DMS153 (cell line): Measurements from ENCODE around the gene SIM2.

Experiments
- DNase-seq: peaks from one replicate; lab custom pipeline; 2025; lab: John Stamatoyannopoulos, UW

The SIM2 gene

DNA sequence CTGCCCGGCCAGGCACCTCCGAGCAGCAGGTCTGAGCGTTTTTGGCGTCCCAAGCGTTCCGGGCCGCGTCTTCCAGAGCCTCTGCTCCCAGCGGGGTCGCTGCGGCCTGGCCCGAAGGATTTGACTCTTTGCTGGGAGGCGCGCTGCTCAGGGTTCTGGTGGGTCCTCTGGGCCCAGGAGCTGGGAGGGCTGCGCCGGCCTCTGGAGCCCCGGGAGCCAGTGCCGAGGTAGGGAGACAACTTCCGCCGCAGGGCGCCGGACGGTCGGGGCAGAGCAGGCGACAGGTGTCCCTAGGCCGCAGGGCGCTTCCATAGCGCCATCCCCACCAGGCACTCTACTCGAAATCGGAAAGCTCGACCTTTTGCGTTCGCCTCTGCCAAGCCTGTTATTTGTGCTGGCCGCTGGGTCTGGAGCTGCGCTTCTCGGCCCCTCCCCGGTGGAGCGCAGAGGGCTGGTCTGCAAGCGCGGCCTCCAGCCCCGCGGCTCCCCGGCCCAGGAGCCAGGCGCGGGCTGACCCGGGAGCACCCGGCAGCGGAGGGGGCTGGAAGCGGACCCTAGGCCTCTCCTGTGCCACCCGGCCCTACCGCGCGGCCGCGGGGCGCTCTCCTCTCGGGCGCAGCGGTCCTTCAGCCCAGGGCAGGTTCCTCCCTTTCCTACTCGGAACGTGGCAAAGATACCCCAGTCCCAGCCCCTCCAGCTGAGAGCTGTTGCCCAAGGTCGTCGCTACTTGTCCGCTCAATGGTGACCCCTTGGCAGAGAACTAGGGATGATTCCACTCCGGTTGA is 2.2 kb downstream of the SIM2 start:
- DNase-seq = no peak

DNA sequence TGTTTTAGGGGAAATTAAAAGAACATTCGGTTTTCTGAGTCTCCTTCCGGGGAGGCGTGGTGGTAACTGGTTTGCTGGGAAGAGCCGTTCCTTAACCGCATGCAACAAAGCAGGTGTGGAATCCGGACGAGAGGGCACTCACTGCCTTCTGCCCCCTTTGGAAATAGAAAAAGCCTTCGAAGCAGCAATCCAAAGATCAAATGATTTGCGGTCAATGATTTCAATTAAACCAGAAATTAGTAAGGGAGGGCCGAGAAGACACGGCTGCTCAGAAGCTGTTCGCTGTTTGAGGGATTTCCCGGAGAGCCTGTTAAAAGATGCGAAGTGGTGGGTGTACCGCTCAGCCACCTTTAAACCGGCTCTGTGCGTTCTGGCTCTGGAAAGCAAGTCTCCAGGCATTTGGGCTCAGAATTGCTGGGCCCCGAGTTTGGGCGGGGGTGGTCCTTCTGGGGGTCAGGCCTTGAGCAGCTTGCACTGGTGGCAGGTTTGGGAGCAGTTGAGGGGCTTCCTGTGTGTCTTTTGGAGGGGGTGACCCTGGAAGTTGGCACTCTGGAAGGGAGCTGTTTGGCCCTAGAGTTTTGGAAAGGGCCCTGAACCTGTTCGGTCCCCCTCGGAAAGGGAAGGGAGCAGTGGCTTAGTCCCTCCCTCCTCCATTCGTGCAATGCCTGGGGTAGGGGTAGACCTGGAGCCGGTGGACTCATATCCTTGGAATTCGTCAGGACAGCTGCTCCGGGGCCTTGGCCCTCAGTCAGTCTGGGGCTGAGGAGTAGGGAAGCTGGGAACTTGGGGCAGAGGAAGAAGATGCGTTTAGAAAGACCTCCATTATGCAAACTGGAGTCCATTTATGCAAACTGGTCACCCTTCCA is 3.1 kb downstream of the SIM2 start:
- DNase-seq = no peak

DNA sequence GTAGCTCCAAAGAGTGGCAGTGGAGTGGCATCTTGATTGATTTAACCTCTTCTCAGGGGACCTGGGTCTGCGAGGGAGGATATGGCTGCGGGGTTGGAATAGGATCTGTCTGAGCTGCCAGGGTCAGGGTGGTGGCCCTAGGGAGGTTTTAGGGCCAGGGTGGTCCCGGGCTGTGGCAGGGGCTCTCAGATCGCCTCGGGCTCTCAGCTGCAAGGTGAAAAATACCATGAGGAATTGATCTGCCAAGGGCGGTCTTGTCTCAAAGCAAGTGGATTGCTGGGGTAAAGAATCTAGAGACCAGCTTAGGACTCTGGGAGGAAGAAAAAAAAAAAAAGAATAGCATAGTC is 3.7 kb downstream of the SIM2 start:
- no peak for DNase-seq

DNA sequence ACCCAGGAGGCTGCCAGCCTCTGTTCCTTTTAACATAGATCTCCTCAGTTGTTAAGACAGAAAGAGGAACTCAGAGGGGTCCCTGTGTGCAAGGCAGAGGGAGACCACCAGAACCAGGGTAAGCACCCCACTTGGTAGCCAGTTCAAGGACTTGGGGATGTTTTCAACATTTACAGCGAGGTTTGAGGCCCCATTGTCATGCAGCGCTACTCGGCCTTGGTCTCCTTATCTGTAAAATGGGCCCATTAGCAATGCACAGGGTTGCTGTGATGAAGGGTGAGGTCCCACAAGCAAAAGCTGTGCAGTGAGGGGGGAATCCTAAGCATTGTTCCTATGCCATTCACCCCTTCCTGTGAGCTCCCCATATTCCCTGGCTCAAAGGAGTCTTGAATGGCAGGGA is 4.2 kb downstream of the SIM2 start:
- no peak for DNase-seq

DNA sequence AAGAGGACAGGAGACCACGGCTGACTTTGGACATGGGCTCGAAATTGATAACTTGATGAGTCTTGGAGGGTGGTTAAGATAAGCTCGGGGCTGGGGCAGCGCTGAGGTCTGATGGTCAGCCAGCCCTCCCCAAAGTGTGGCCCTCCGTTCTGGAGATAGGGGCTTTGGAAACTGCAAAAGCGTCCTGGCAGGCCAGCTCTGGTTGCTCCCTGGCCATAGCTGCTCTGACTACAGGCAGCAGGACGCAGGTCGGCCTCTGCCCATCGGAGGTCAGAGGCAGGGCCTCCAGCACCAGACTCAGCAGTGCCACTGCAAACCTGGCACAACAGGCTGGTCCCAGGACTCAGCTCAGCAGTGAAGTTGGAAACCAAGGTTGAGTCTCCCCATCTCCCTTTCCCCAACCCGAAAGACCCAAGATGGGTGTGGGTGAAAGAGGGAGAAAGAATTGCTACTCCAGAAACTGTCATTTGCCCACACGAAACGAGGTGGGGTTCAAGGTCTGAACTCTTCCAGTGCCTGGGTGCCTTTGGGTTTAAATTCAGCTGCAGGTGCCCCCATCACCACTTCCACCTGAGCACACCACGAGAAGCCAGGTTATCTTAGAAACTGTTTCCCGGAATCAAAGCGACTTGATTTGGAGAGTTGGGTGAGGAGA is 4.8 kb downstream of the SIM2 start:
- DNase-seq = no peak

DNA sequence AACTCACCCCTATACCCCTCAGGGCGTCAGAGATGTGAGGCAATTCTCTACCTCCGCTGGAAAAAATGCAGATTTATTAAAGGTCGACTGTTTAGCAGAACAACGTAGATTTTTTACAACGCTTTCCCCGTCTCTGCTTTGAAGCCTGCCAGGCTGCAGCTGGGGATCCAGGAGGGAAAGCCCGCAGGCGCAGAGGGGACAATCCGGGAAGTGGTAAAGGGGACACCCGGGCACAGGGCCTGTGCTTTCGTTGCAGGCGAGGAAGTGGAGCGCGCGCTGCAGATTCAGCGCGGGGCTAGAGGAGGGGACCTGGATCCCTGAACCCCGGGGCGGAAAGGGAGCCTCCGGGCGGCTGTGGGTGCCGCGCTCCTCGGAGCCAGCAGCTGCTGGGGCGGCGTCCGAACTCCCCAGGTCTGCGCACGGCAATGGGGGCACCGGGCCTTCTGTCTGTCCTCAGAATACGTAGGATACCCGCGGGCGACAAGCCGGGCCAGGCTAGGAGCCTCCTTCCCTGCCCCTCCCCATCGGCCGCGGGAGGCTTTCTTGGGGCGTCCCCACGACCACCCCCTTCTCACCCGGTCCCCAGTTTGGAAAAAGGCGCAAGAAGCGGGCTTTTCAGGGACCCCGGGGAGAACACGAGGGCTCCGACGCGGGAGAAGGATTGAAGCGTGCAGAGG is 5.5 kb downstream of the SIM2 start:
- no peak for DNase-seq

DNA sequence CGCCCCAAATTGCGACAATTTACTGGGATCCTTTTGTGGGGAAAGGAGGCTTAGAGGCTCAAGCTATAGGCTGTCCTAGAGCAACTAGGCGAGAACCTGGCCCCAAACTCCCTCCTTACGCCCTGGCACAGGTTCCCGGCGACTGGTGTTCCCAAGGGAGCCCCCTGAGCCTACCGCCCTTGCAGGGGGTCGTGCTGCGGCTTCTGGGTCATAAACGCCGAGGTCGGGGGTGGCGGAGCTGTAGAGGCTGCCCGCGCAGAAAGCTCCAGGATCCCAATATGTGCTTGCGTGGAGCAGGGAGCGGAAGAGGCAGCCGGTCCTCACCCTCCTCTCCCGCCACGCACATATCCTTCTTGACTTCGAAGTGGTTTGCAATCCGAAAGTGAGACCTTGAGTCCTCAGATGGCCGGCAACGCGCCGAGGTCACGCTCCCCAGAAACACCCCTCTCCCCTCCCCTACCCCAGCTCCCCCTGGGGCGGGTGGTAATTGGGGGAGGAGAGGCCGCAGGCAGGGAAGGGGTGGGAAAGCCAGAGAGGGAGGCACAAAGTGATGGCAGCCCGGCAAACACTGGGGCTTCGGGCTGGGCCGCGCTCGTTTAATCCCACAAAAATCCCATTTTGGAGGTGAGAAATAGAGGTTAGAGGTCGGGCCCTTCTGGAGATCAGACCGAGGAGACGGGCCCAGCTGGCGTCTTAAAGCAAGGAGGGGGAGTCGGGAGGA is 6.2 kb downstream of the SIM2 start:
- DNase-seq = no peak

DNA sequence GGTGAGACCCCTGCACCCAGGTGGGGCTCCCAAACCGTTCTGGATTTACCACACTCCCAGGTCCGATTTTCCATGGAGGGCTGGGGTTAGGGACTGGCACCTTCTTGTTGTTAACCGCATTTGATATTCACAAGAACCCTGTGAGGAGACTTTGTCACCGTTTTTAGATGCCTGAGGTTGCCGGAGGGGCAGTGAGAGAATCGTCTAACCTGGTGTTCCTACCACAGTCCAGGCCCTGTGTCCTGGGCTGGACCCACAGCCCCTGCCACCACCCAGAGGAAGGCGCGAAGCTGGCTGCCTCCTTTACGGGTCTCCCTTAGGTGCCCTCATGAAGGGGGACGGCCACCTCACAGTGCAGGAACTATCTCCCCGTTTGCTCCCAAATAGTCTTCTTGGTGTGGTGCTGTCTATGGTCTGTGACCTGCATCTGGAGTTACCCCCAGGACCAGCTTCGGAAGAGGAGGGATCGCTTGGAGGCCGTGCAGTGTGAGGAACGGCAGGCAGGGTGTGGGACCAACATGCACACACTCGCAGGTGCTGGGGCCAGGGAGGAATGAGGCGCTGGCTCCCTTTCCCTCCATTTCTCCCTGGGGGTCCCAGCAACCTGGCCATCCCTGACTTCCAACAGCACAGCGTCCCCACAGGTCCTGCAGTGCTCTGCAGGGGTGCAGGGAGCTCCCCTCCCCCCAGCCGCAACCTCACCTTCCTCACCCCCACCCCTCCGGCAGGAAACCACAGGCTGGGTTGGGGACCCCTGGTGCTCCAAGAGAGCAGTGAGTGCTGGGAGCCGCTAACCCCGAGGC is 7.0 kb downstream of the SIM2 start:
- no peak for DNase-seq

DNA sequence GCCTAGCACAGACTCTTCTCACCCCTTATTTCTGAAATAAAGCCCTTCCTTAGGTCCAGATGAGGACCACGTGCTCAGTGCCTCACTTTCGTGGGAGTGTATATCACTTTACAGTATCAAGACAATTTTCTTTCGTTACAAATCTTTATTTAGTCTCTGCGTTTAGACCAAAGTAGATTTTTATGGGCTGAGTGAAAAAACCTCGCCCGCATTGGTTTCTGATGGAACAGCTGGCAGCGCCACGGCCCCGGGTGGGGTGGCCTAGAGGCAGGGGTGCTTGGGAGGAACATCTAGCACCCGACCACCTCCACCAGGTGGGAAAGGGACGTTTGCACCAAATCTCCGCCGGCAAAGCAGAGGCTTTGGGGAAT is 7.6 kb downstream of the SIM2 start:
- no peak for DNase-seq

DNA sequence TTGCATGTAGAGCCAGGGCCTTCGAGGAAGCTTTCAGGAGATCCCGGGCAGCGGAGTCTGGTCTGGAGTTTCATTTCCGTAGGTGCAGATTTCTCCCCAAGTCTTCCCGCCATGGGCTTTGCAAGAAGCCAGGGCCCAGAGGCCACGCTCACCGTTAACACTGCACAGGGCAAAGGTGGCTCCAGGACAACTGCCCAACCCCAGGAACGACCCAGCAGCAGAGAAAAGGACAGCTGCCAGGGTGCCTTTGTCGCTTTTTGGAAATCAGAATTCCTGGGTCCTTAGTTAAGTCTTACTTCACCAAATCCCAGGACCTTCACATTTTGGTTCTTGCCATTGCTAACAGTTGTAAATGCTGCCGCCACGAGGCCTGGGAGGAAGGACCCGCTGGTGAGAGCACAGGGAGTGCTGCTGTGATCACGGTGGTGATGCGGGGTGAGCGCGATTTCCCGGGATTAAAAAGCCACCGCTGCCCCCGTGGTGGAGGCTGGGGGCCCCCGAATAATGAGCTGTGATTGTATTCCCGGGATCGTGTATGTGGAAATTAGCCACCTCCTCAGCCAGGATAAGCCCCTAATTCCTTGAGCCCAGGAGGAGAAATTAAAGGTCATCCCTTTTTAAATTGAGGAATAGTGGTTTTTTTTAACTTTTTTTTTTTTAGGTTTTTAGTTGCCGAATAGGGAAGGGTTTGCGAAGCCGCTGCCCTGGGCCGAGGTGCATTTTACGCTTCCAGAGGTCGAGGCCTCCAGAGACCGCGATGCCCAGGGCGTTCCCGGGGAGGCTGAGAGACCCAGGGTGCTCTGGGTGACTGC is 8.2 kb downstream of the SIM2 start:
- no peak for DNase-seq

DNA sequence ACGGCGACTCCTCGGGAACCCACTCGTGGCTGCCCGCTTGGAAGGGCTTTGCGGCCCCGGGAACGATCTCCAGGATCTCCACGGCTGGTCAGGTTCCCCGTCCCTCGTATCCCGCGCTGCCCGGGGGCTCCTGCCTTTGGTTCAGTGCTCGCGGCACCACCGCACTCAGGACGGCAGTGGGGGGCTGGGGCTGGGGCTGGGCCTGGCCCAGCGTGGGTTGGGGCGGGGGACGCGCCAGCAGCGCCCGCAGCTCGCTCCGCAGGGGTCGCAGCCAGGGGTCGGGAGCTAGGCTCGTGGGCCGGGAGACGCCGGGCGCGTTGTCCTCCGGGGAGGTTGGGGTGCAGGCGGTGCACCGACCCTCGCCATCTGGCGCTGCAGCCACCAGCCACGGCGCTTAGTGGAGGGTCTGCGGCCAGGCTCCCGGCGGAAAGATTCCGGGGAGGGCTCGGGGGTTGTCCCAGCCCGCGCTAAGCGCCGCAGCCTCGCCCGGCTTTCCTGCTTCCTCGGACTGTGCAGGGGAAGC is 8.9 kb downstream of the SIM2 start:
- no peak for DNase-seq

DNA sequence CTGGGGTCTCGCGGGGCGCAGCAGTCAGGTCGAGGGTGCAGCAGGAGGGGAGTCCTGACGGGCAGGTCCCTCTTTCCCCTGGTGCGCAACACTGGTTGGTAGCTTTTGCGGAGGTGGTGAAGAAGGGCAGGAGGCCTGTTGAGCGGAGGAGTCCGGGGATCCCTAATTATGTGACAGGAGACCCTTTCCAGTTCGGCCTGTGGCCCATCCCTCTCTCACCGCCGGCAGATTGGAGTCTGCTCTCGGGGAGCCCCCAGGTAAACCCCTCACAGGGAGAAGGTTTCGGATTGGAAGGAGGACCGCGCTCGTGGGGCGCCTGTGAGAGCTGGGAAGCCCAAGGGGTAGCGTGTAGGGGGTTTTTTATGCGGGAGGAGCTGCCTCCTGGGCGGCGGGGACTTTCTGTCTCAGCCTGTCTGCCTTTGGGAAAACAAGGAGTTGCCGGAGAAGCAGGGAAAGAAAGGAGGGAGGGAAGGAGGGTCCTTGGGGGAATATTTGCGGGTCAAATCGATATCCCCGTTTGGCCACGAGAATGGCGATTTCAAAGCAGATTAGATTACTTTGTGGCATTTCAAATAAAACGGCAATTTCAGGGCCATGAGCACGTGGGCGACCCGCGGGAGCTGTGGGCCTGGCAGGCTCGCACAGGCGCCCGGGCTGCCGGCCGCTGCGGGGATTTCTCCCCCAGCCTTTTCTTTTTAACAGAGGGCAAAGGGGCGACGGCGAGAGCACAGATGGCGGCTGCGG is 9.5 kb downstream of the SIM2 start:
- no peak for DNase-seq

DNA sequence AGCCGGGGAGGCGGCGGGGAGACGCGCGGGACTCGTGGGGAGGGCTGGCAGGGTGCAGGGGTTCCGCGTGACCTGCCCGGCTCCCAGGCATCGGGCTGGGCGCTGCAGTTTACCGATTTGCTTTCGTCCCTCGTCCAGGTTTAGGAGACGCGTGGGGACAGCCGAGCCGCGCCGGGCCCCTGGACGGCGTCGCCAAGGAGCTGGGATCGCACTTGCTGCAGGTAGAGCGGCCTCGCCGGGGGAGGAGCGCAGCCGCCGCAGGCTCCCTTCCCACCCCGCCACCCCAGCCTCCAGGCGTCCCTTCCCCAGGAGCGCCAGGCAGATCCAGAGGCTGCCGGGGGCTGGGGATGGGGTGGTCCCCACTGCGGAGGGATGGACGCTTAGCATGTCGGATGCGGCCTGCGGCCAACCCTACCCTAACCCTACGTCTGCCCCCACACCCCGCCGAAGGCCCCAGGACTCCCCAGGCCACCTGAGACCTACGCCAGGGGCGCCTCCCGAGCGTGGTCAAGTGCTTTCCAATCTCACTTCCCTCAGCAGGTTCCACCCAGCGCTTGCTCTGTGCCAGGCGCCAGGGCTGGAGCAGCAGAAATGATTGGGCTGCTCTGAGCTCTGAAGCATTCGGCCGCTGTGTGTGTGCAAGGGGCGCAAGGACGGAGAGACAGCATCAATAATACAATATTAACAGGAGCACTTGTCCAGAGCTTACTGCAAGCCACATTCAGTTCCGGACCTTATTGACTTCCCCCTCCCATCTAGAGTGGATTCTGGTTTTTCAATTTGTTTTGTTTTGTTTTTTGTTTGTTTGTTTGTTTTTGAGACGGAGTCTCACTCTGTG is 10.3 kb downstream of the SIM2 start:
- no peak for DNase-seq

DNA sequence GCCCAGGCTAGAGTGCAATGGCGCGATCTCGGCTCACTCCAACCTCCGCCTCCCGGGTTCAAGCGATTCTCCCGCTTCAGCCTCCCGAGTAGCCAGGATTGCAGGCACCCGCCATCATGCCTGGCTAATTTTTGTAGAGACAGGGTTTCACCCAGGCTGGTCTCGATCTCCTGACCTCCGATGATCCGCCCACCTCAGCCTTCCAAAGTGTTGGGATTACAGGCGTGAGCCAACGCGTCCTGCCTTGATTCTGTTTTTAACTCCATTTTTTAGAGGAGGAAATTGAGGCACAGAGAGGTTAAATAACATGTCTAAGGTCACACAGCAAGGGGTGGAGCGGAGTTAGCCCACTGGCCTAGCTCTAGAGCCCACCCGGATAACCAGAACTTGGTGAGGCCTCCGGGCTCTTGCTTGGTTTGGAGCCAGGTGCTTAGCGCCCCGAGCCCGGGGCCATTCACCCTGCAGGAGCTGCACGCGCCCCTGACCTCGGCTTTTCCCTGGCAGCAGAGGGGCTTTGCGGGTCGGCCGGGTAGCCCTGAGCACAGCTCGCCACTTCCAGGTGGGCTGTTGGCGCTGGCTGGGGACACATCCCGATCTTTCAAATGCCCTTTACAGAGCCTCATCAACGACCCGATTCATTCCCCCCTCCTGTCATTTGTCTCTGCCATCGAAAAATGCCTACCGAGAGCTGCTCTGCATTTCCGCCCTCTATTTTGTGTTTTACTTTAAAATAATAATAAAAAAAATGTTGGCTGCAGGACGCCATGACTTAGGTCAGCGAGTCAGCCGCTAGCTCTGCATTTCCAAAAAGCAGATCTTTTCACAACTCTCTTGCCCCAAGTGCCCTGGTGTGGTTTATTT is 11.2 kb downstream of the SIM2 start:
- no peak for DNase-seq

DNA sequence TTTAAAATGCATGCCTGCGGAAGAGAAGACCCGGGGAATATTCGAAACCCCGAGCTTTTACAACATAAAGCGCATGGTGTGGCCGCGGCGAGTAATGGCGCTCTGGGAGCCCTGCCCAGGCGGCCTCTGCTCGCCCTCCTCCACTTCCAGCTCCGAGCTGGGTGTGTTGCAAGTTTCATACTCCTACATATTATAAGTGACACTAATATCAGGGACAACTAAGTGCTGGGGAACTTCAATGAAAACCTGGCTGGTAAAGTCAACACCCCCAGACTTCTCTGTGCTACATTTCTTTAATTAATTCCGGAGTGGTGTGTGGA is 11.8 kb downstream of the SIM2 start:
- DNase-seq = no peak

DNA sequence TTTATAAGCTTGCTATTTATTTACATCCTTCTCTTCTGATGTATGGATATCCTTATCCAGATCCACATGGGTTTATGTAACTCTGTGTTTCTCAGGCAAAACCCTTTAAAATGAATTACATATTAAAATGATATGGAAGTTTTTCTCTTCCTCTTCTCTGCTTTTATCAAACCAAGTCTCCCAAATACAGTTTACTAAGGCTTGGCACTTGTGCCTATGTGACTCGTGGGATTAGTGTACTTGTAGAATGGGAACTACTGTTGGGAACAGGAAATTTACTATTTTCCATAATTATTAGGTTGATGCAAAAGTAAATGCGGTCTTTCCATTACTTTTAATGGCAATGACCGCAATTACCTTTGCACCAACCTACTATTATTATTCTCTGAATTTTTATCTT is 14.8 kb downstream of the SIM2 start:
- DNase-seq = no peak

DNA sequence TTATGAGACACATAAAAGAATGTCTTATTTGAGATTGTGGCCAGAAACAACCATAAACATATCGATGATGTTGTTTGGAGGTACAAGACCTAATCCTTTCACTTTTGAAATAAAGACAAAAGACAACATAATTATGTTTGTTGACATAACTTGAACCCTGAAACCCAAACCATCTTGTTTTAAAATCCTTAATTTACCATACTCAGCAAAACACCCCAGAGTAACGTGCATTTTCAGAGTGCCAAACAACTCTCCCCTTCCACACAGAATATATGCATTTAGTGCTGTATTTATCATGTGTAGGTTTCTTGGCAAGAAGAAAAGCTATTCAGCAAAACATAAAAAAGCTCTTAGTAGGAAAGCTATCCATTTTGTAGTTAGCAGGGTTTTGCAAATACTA is 17.5 kb downstream of the SIM2 start:
- DNase-seq = no peak
